Muscle layer of colon (tissue), 2 donors: Measurements from ENCODE around the gene AOPEP.

ENCODE experiments used
- H3K27ac ChIP-seq: one replicate; pipeline ENCODE4 v1.7.0; 2013; ENCODE audit warnings: low read depth, mild to moderate bottlenecking, low read length, moderate library complexity
- H3K27me3 ChIP-seq, 2 donors: one replicate each; pipeline ENCODE4 v1.7.0; 2013; ENCODE audit warnings: low read length in 2 of 2, mild to moderate bottlenecking in 2 of 2; ENCODE audit not compliant: insufficient read depth in 2 of 2, control insufficient read depth in 1 of 2
- H3K36me3 ChIP-seq: one replicate; pipeline ENCODE4 v1.7.0; 2013; ENCODE audit warnings: mild to moderate bottlenecking, low read length; ENCODE audit not compliant: insufficient read depth
- H3K4me1 ChIP-seq: one replicate; pipeline ENCODE4 v1.7.0; 2013; ENCODE audit warnings: mild to moderate bottlenecking, low read length; ENCODE audit not compliant: insufficient read depth
- H3K4me3 ChIP-seq, 2 donors: one replicate each; pipeline ENCODE4 v1.7.0; 2013; ENCODE audit warnings: low read length in 2 of 2, low read depth in 1 of 2, mild to moderate bottlenecking in 1 of 2, moderate library complexity in 1 of 2
- H3K9ac ChIP-seq: one replicate; pipeline ENCODE4 v1.7.0; 2013; ENCODE audit warnings: low read length
- H3K9me3 ChIP-seq: one replicate; pipeline ENCODE4 v1.7.0; 2013; ENCODE audit warnings: mild to moderate bottlenecking, low read length
- donor health status: abdominal sarcoma.
- donor health status: Adenocarcinoma of cecum.

AOPEP gene

DNA sequence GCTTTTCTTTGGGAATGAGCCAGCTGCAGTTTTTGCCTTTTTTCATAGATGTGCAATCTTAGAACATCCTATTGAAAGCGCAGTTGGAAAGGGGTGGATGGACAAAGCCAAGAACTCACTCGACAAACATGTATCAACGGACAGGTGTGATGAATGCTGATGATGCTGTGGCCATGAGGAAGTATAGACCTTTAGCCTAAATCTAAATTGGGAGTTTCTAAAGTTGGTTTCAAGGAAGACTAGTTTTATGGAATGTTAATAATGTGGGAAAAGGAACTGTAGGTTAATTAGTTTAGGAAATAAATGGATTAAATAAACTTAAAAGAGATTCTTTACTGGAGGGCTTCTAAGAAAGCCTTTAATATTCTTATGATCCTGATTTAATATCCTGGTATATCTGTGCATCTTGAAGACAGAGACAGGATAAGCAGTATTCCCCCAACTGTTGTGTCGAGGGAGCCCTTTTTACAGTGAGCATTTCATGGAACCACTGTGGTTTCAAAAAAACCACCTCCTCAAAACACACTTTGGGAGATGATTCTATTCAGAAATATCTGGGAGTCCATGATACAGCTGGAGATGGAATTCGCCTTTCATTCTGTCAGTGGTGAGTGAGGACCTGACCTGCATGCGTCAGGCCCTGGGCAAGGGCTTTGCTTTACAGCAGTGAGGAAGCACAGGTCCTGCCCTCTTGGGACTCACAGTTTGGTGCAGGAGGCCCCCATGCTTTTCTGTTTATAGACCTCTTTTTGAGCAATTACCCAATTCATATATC lies 82.6 kb downstream of the AOPEP start:
- Histone ChIP-seq H3K27me3 (no peaks in the 10 kb centered on the region), H3K36me3 (no peaks in the 10 kb centered on the region), H3K9ac (no peak overlapping the region), H3K4me1 (peaks cover 24% of the 10 kb centered on the region), H3K9me3 (no peaks in the 10 kb centered on the region), H3K27ac (no peak overlapping the region), H3K4me3 (no peak overlapping the region)

DNA sequence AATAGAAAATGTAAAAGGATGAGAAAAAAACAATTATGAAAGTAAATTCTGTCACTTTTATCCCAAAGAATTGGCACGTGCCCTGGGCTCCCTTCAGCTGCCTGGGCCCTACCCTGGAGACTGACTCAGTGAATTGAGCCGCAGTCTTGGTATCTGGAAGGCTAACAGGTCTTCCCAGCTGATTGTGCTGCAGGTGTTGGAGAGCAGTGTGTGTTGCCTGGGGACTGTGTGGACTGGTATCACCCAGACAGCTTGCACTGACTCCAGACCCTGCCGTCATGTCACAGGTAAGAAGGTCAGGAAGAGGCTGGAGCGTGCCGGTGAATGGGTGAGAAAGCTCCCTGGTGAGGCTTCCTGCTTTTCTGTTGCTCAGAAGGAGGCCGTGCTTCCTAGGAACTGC lies 83.3 kb downstream of the AOPEP start:
- Histone ChIP-seq H3K4me1 (peaks cover 24% of the 10 kb centered on the region), H3K27me3 (no peaks in the 10 kb centered on the region), H3K27ac (no peak overlapping the region), H3K4me3 (no peak overlapping the region), H3K36me3 (no peaks in the 10 kb centered on the region), H3K9ac (no peak overlapping the region), H3K9me3 (no peaks in the 10 kb centered on the region)

DNA sequence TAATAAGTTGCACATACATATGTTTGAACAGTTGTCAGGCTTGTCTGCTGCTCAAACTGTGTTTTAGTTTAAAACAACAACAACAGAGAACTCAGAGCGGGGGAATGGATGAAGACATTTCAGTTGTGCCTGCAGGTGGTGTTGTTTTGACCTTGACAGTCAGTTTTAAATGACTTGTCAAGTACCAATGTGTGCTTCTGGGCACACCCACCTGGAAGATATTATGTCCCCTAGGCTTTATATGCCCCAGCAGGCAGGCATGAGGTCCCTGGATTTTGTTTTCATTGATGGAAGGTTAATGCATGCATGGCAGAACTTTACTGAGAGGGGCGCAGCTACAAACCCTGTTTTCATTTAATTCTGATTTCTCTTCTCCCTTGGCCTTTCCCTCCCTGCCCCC lies 84.6 kb downstream of the AOPEP start:
- Histone ChIP-seq H3K36me3 (no peaks in the 10 kb centered on the region), H3K27me3 (no peaks in the 10 kb centered on the region), H3K4me3 (no peak overlapping the region), H3K27ac (no peak overlapping the region), H3K9me3 (no peaks in the 10 kb centered on the region), H3K9ac (no peak overlapping the region), H3K4me1 (peaks cover 15% of the 10 kb centered on the region)

DNA sequence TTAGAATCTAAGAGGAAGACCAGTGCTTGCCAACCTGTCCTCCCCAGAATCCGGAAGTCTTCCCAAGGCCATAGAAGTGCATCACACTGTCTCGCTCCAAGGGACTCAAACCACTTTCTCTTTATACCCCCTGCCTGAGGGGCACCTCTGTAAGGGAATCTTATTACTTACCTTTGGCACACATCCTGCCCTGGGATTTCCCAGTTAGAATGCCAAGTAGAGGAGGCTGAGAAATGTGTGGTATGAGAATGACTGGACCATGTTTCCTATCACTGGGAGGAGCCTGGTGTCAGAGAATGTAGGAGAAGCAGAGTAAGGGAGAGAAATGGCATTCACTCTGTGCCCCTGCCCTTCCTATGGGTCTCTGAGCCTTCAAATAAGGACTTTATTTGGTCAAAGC lies 85.8 kb downstream of the AOPEP start:
- no peak overlapping the region for H3K4me3 ChIP-seq
- H3K27ac ChIP-seq, result no peak overlapping the region
- no peaks in the 10 kb centered on the region for H3K27me3 ChIP-seq
- no peaks in the 10 kb centered on the region for H3K36me3 ChIP-seq
- peaks cover 9% of the 10 kb centered on the region for H3K4me1 ChIP-seq
- H3K9ac ChIP-seq, result no peak overlapping the region
- no peaks in the 10 kb centered on the region for H3K9me3 ChIP-seq

DNA sequence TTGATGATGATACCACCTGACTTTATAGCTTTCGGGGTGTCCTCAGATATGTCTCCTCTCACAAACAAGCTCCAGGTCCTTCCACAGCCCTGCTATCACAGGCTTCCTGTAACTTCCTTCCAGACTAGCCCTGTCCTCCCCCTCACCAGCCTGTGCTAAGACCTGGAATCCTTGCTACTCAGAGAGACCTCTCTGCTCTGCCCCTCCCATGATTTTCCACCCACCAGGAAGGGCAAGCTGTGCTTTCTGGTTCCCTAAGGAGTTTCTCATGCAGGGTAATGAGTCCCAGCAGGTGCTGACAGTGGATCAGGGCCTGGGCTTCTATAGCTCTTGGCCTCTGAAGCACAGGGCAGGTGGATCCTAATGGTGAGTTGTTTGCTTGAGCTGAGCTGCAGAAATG lies 86.9 kb downstream of the AOPEP start:
- no peak overlapping the region for H3K27ac ChIP-seq
- no peaks in the 10 kb centered on the region for H3K36me3 ChIP-seq
- H3K9ac ChIP-seq, result no peak overlapping the region
- H3K9me3 ChIP-seq, result no peaks in the 10 kb centered on the region
- H3K4me3 ChIP-seq, result no peak overlapping the region
- H3K4me1 ChIP-seq, result peaks cover 9% of the 10 kb centered on the region
- no peaks in the 10 kb centered on the region for H3K27me3 ChIP-seq

DNA sequence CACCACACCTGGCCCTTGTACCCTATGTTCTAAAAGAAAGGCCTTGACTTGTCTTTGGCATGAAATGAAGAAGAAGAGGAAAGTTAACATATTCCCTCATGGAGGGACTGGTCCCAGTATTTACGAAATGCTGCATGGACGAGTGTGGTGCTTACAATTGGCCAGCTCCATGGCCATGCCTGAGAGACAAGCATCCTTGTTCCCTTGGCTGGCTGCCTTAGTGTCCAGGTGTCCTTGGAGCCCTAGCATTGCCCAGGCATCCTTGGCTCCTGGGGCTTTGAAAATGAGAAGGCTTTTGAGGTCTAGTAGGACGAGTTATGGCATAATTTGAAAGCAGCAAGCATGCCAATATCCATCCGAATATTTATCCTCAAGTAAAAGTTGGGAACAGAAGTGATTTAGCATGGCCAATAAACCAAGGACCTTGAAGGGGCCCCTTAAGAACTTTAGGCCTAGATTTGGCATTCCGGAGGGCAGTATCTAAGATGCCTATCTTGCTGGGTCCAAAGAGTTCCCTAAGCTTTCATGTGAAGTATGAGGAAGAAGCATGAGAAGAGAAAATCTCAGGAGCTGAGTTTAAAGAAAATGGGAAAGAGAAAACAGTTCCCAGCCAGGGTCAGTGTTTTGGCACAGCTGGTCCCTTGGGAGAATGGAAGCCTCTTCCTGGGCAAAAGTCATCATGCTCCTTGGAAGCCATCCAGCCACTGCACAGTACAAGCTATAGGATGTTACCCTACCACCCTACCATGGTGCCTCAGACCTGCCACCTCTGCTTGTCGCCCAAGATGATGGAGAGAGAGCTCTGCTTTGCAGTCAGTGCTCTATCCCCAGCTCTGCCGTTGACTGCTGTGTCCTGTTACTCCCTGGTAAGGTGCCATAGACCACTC lies 91.0 kb downstream of the AOPEP start:
- no peaks in the 10 kb centered on the region for H3K9me3 ChIP-seq
- no peaks in the 10 kb centered on the region for H3K27me3 ChIP-seq
- no peak overlapping the region for H3K4me3 ChIP-seq
- no peak overlapping the region for H3K27ac ChIP-seq
- peaks cover 4% of the 10 kb centered on the region for H3K4me1 ChIP-seq
- H3K36me3 ChIP-seq, result no peaks in the 10 kb centered on the region
- no peak overlapping the region for H3K9ac ChIP-seq

DNA sequence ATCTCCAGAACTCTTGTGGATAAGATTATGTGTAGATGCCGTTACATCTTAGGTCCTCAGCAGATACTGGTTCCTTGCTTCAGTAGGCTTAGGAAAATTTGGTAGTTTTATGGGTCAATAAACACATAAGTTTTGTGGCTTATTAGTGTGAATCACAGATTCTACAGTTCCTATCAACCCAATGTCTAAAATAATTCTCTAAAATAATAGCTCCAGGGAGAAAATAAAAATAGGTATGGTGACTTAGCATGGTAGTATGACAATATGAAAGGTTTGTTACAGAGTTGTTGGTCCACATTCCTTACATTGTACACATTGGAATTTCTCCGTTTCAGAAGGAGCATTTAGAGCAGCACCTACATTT lies 91.7 kb downstream of the AOPEP start:
- no peak overlapping the region for H3K9ac ChIP-seq
- no peaks in the 10 kb centered on the region for H3K4me1 ChIP-seq
- H3K4me3 ChIP-seq, result no peak overlapping the region
- H3K27me3 ChIP-seq, result no peaks in the 10 kb centered on the region
- no peak overlapping the region for H3K27ac ChIP-seq
- H3K36me3 ChIP-seq, result no peaks in the 10 kb centered on the region
- no peaks in the 10 kb centered on the region for H3K9me3 ChIP-seq

DNA sequence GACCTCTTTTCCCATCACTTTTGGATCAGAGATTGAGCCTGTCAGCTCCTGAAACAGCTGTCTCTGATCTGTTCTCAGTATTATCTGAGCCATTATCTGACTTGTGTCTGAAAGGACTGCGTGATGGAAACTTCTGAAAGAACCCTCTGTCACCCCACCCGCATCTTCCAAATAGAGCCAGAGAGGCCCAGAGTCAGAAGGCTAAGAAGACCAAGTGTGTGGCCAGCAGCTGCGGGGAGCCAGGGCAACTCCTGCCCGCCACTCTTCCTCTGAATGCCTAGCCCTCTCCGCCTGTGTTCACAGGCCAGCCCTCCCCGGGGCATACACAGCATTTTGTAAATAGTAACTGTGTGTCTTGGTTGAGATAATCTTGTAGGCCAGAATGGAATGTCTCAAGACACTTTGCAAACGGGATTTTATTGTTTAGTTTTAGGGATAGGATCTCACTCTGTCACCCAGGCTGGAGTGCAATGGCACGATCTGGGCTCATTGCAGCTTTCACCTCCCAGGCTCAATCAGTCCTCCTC lies 92.7 kb downstream of the AOPEP start:
- Histone ChIP-seq H3K4me3 (no peak overlapping the region), H3K36me3 (no peaks in the 10 kb centered on the region), H3K4me1 (no peaks in the 10 kb centered on the region), H3K9me3 (no peaks in the 10 kb centered on the region), H3K9ac (no peak overlapping the region), H3K27me3 (no peaks in the 10 kb centered on the region), H3K27ac (no peak overlapping the region)

DNA sequence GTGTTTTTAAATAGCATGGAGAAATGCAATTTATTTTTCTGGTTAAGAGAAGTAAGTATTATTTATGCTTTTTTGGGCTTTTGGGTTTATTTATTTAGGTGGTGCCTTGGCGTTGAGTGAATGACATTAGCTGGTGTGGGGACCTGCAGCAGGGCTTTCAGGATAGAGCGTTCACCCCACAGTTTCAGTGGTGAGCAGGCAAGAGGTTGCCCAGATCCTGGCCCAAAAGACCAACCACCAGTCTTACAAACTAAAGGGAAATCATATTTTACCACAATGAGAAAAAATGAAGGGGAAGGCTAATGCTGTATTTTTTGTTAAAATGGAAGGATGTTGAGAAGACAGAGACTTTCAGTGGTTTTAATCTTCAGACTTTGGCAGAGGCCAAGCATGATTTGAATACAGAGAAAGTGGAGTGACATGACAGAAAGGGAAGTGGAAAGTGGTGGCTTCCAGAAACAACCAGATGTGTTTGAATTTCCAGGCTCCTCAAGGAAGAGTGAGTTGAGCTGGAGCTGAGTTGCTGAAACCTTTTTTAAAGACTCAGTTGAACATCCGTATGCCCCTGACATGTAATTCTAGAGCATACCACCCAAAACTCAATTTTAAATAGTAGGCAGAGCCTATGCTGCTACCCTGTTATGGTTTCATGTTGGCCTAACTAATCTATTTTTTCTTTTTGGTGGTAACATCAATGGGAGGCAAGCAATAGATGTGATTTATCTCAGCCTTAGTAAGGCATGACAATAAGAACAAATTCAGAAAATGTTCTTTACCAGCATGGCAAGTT lies 94.8 kb downstream of the AOPEP start:
- H3K27ac ChIP-seq, result no peak overlapping the region
- no peaks in the 10 kb centered on the region for H3K36me3 ChIP-seq
- no peaks in the 10 kb centered on the region for H3K27me3 ChIP-seq
- no peak overlapping the region for H3K4me3 ChIP-seq
- no peak overlapping the region for H3K9ac ChIP-seq
- no peaks in the 10 kb centered on the region for H3K9me3 ChIP-seq
- H3K4me1 ChIP-seq, result peaks cover 12% of the 10 kb centered on the region

DNA sequence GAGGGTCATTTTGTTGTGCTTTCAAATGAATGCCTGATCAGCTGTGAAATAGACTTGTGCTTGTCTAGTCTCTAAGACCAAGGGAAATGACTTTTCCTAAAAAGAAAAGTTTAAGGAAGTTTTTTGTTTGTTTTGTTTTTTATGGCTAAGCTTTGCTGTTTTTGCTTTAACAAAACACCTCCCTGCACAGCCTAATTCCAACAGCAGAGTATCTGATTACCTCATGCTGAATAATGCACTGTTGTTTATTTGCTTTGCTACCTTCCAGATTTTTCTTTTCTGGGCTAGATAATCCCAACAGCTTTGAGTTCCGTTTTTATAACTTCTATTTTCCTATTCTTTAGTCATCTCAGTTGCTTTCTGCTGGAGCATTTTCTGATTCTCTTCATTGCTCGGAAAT lies 95.8 kb downstream of the AOPEP start:
- Histone ChIP-seq H3K27ac (no peak overlapping the region), H3K4me3 (no peak overlapping the region), H3K9me3 (no peaks in the 10 kb centered on the region), H3K9ac (no peak overlapping the region), H3K4me1 (peaks cover 21% of the 10 kb centered on the region), H3K36me3 (no peaks in the 10 kb centered on the region), H3K27me3 (no peaks in the 10 kb centered on the region)

DNA sequence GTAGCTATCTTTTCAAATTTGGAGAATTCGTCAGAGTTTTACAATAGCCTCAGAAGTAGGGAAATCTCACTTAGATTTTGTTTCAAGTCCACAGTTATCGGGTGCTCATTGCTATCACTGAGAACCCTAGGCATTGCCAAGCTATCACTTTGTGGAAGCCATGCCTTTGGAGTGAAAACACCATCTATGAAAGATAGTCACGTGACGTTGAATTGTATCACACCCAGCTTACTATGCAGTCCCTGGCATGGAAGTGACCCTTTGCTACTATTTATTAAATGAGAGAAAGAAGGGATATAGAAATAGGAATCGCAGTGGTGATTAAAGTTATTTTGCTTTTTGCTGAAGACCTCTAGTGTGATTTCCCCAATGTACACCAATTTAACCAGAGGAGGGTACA lies 97.2 kb downstream of the AOPEP start:
- no peaks in the 10 kb centered on the region for H3K36me3 ChIP-seq
- no peak overlapping the region for H3K27ac ChIP-seq
- no peaks in the 10 kb centered on the region for H3K9me3 ChIP-seq
- H3K4me3 ChIP-seq, result no peak overlapping the region
- no peak overlapping the region for H3K9ac ChIP-seq
- H3K4me1 ChIP-seq, result peaks cover 30% of the 10 kb centered on the region
- no peaks in the 10 kb centered on the region for H3K27me3 ChIP-seq
